PFSK-1 (cell line): ENCODE measurements around the gene MAPK14.

ENCODE experiments used
- FOXP2 ChIP-seq: optimal IDR thresholded peaks from 2 replicates; pipeline ENCODE3; 2011; ENCODE audit warnings: borderline replicate concordance, control low read depth, inconsistent platforms; ENCODE audit not compliant: insufficient read depth; ENCODE audit errors: extremely low read length, extremely low read depth
- POLR2AphosphoS5 ChIP-seq: IDR thresholded peaks from 2 replicates; pipeline ENCODE4 v1.6.1; 2012; ENCODE audit warnings: low read depth, mild to moderate bottlenecking, control low read depth, low read length, moderate library complexity
- SIN3A ChIP-seq: IDR thresholded peaks from 2 replicates; pipeline ENCODE4 v1.6.1; 2012; ENCODE audit warnings: mild to moderate bottlenecking, low read length, moderate library complexity, borderline replicate concordance; ENCODE audit not compliant: insufficient read depth
- TAF1 ChIP-seq: IDR thresholded peaks from 2 replicates; pipeline ENCODE4 v1.6.1; 2012; ENCODE audit warnings: low read length, control low read depth, borderline replicate concordance; ENCODE audit not compliant: insufficient read depth
- TF ChIP-seq, protein P1 (sequence below), 2 experiments: IDR thresholded peaks; 2 replicates each; pipeline versions ENCODE4 v1.6.1 to v1.8.0; 2011 to 2012; ENCODE audit warnings: low read depth in 2 of 2, low read length in 2 of 2, control low read depth in 1 of 2, inconsistent platforms in 1 of 2, mild to moderate bottlenecking in 1 of 2, moderate library complexity in 1 of 2; ENCODE audit not compliant: insufficient read depth in 1 of 2

MAPK14 gene

DNA sequence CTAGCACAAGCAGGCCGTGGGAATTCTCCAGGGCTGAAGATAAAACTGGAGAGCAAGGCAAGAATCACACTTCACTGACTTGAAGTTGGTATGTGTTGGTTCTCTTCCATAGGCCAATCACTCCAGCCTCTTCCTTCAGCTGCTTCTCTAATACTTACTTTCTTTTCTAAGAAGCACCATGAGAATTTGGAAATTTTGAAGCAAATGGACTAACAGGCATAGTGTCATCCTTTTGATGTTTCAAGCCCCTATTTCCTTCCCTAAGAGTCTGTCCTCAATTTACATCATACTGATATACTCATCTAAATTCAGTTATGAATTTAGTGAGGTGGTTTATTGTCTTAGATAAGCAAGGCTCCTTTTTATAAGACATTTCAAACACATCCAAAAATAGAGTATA lies 27.2 kb upstream of the MAPK14 start:
- no peak for TF ChIP-seq TAF1
- TF ChIP-seq, protein P1, sequence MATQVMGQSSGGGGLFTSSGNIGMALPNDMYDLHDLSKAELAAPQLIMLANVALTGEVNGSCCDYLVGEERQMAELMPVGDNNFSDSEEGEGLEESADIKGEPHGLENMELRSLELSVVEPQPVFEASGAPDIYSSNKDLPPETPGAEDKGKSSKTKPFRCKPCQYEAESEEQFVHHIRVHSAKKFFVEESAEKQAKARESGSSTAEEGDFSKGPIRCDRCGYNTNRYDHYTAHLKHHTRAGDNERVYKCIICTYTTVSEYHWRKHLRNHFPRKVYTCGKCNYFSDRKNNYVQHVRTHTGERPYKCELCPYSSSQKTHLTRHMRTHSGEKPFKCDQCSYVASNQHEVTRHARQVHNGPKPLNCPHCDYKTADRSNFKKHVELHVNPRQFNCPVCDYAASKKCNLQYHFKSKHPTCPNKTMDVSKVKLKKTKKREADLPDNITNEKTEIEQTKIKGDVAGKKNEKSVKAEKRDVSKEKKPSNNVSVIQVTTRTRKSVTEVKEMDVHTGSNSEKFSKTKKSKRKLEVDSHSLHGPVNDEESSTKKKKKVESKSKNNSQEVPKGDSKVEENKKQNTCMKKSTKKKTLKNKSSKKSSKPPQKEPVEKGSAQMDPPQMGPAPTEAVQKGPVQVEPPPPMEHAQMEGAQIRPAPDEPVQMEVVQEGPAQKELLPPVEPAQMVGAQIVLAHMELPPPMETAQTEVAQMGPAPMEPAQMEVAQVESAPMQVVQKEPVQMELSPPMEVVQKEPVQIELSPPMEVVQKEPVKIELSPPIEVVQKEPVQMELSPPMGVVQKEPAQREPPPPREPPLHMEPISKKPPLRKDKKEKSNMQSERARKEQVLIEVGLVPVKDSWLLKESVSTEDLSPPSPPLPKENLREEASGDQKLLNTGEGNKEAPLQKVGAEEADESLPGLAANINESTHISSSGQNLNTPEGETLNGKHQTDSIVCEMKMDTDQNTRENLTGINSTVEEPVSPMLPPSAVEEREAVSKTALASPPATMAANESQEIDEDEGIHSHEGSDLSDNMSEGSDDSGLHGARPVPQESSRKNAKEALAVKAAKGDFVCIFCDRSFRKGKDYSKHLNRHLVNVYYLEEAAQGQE (IDR thresholded peaks at IDR 0.05; ENCODE audit: insufficient read depth in 1 of 2, low read depth in 2 of 2, low read length in 2 of 2) = no peak
- TF ChIP-seq FOXP2 = no peak
- TF ChIP-seq POLR2AphosphoS5 = no peak
- TF ChIP-seq SIN3A = no peak

DNA sequence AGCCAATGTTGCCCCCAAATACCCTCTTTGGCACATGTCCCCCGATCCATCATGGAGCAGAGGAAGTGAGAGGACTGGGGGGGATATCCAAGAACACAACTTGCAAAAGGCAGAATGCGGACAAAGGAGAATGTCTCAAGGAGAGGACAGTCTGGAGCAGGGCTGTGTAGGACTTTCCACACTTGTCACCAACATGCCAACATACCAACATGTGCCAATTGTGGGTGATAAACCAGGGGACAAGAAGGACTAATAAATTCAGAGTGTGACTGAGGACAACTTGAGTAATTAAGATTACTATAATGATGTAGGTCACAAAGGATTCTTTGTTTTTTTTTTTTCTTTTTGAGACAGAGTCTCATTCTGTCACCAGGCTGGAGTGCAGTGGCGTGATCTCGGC lies 11.9 kb upstream of the MAPK14 start:
- TF ChIP-seq FOXP2 (no peak), POLR2AphosphoS5 (no peak), TAF1 (no peak), SIN3A (no peak)
- TF ChIP-seq, protein P1 (IDR thresholded peaks at IDR 0.05; ENCODE audit: insufficient read depth in 1 of 2, low read depth in 2 of 2, low read length in 2 of 2) = no peak

DNA sequence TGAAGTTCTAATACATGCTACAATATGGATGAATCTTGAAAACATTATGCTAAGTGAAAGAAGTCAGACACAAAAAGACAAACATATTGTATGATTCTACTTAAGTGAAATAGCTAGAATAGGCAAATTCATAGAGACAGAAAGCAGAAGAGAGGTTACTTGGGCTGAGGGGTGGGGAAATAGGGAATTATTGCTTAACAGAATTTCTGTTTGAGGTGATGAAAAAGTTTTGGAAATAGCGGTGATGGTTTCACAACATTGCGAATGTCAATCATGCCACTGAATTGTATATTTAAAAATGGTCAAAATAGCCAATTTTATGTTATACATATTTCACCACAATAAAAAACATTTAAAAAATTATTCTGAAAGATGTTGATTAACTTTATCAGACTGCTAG lies 9.3 kb upstream of the MAPK14 start:
- TF ChIP-seq SIN3A (no peak), FOXP2 (no peak), TAF1 (no peak), POLR2AphosphoS5 (no peak)
- TF ChIP-seq, protein P1 (IDR thresholded peaks at IDR 0.05; ENCODE audit: insufficient read depth in 1 of 2, low read depth in 2 of 2, low read length in 2 of 2) = no peak

DNA sequence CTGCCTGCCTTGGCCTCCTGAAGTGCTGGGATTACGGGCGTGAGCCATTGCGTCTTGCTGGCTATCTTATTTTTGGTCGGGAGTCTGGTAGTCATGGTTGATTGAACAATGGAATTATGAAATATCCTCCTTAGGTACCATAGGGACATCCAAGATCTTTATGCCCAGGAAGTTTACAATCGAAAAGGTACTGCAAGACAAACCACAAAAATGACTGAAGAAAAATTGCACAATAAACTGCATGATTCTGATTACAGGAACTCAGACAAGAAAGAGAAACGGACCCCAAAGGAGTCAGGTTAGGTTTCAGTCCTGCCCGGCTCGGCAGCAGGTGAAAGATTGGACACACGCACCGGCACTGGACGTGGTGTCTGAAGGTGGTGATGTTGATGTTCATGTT lies 8.4 kb upstream of the MAPK14 start:
- TF ChIP-seq SIN3A = no peak
- no peak for TF ChIP-seq FOXP2

DNA sequence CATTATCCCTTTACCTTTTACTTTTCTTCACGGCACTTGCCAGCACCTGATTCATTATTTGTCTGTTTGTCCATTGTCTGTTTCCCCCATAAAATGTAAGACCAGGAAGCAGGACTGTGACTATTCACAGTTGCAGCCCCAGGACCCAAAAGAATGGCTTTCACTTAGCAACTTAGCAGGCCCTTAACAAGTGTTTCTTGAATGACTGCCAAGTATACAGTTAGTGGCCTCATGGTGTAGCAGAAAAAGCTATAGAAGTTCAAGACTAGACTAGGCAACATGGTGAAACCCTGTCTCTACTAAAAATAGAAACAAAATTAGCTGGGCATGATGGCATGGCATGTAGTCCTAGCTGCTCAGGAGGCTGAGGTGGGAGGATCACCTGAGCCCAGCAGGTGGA lies 7.5 kb upstream of the MAPK14 start:
- TF ChIP-seq TAF1 = no peak
- TF ChIP-seq POLR2AphosphoS5 = no peak
- no peak for TF ChIP-seq SIN3A
- TF ChIP-seq FOXP2 = no peak
- TF ChIP-seq, protein P1 (IDR thresholded peaks at IDR 0.05; ENCODE audit: insufficient read depth in 1 of 2, low read depth in 2 of 2, low read length in 2 of 2) = no peak
